Endothelial cell of umbilical vein (primary cell): ENCODE measurements around the gene HHLA2. TPM values are rescaled to one million over a fixed set of nuclear protein-coding genes. Genes with fewer than 3 reads are reported as not detected.

Experiments used
- BruUV-seq: library from RNA; stranded (reverse); fragments of 400-500 nt; replicated peaks from 2 replicates; lab custom pipeline; 2021; lab: Mats Ljungman, UMichigan
- CTCF ChIA-PET: fragments of 300-600, 350-600 bp; sonication (Branson Sonifier 250); formaldehyde crosslinking; loops from one replicate; lab custom pipeline; 2021; ENCODE audit warnings: antibody characterized with exemption, inconsistent platforms; lab: Charles Lee
- POLR2A ChIA-PET: fragments of 300-600, 350-600 bp; sonication (Branson Sonifier 250); formaldehyde crosslinking; loops from one replicate; lab custom pipeline; 2021; ENCODE audit warnings: antibody characterized with exemption, inconsistent platforms; lab: Charles Lee
- DNase-seq: peaks from one replicate; pipeline ENCODE4 v3.0.0-alpha.2; 2011; ENCODE audit warnings: low read depth, low spot score
- FAIRE-seq: peaks from 2 replicates; lab custom pipeline; 2011; peaks lifted over from hg19 to GRCh38; lab: Jason Lieb, UNC
- H2AFZ ChIP-seq: 2 replicates; pipeline ENCODE4 v1.6.0; 2012; ENCODE audit warnings: low read depth, low read length, control low read depth, inconsistent platforms
- H3K27ac ChIP-seq: 2 replicates; pipeline ENCODE4 v1.5.1; 2011; ENCODE audit warnings: low read depth, mild to moderate bottlenecking, control low read depth, low read length, moderate library complexity; ENCODE audit not compliant: insufficient read depth
- H3K27me3 ChIP-seq, 2 experiments: 2 replicates each; pipeline versions ENCODE4 v1.6.0 to v1.6.1; 2011; ENCODE audit warnings: low read length in 2 of 2, mixed read lengths in 1 of 2; ENCODE audit not compliant: control insufficient read depth in 2 of 2, insufficient read depth in 2 of 2
- H3K36me3 ChIP-seq, 2 experiments: 2 replicates in 1 of 2; 3 replicates in 1 of 2; pipeline ENCODE4 v1.5.1; 2011; ENCODE audit warnings: low read length in 2 of 2, mild to moderate bottlenecking in 1 of 2, moderate library complexity in 1 of 2; ENCODE audit not compliant: control insufficient read depth in 2 of 2, insufficient read depth in 2 of 2; ENCODE audit errors: extremely low read depth in 1 of 2
- H3K4me1 ChIP-seq: 3 replicates; pipeline ENCODE4 v1.5.1; 2011; ENCODE audit warnings: mild to moderate bottlenecking, low read length; ENCODE audit not compliant: control insufficient read depth, insufficient read depth; ENCODE audit errors: extremely low read depth
- H3K4me2 ChIP-seq: 2 replicates; pipeline ENCODE4 v1.6.1; 2011; ENCODE audit warnings: low read length, control low read depth, mixed read lengths; ENCODE audit not compliant: insufficient read depth
- H3K4me3 ChIP-seq, 3 experiments: fragments of 200-600 bp in 1 of 3; sonication (generic), shearing (Covaris generic) in 1 of 3; replicated peaks in 1 of 3; 2 replicates each; pipeline ENCODE4 v1.5.1; 2011 to 2016; ENCODE audit warnings: control low read depth in 3 of 3, low read length in 3 of 3, mild to moderate bottlenecking in 2 of 3, inconsistent platforms in 1 of 3, low read depth in 1 of 3, moderate library complexity in 1 of 3; ENCODE audit not compliant: insufficient read depth in 1 of 3
- H3K79me2 ChIP-seq: 2 replicates; pipeline ENCODE4 v1.6.0; 2012; ENCODE audit warnings: low read length, inconsistent platforms; ENCODE audit not compliant: control insufficient read depth, insufficient read depth
- H3K9ac ChIP-seq: replicated peaks from 2 replicates; pipeline ENCODE3; 2011; ENCODE audit warnings: low read length, control low read depth; ENCODE audit not compliant: insufficient read depth; ENCODE audit errors: extremely low read depth
- H3K9me1 ChIP-seq: replicated peaks from 3 replicates; pipeline ENCODE4 v1.6.0; 2011; ENCODE audit warnings: mild to moderate bottlenecking, low read length; ENCODE audit not compliant: control insufficient read depth, insufficient read depth; ENCODE audit errors: extremely low read depth
- H3K9me3 ChIP-seq: replicated peaks from 2 replicates; pipeline ENCODE4 v1.5.1; 2012; ENCODE audit warnings: low read length, inconsistent platforms; ENCODE audit not compliant: control insufficient read depth, insufficient read depth
- H4K20me1 ChIP-seq: replicated peaks from 2 replicates; pipeline ENCODE3; 2011; ENCODE audit warnings: mild to moderate bottlenecking, low read length; ENCODE audit not compliant: control insufficient read depth, insufficient read depth; ENCODE audit errors: extremely low read depth
- CTCF ChIP-seq, 2 donors: IDR thresholded peaks; 1 replicate in 1 of 2; 2 replicates in 1 of 2; pipeline ENCODE4 v1.5.1; 2011; ENCODE audit warnings: low read length in 2 of 2, mild to moderate bottlenecking in 2 of 2, moderate library complexity in 2 of 2, control low read depth in 1 of 2, inconsistent platforms in 1 of 2, low read depth in 1 of 2; ENCODE audit not compliant: insufficient read depth in 1 of 2; ENCODE audit errors: extremely low read depth in 1 of 2
- EZH2 ChIP-seq: IDR thresholded peaks from 2 replicates; pipeline ENCODE4 v1.6.1; 2012; ENCODE audit warnings: borderline replicate concordance, low read depth, mild to moderate bottlenecking, moderate library complexity, low read length, inconsistent platforms; ENCODE audit not compliant: severe bottlenecking
- FOS ChIP-seq: IDR thresholded peaks from 2 replicates; pipeline ENCODE4 v1.6.1; 2011; ENCODE audit warnings: mild to moderate bottlenecking, low read length, moderate library complexity, borderline replicate concordance; ENCODE audit not compliant: insufficient read depth
- GATA2 ChIP-seq: IDR thresholded peaks from 2 replicates; pipeline ENCODE4 v1.7.0; 2011; ENCODE audit warnings: low read depth, mild to moderate bottlenecking, moderate library complexity, mixed read lengths, low read length; ENCODE audit not compliant: insufficient read length, insufficient read depth
- JUN ChIP-seq: IDR thresholded peaks from 2 replicates; pipeline ENCODE4 v1.6.1; 2011; ENCODE audit warnings: borderline replicate concordance, low read depth; ENCODE audit not compliant: insufficient read length, insufficient read depth
- MAX ChIP-seq: IDR thresholded peaks from 2 replicates; pipeline ENCODE4 v1.6.1; 2011; ENCODE audit not compliant: insufficient read depth, insufficient read length
- MYC ChIP-seq: IDR thresholded peaks from one replicate; pipeline ENCODE4 v1.6.1; 2011; ENCODE audit warnings: mild to moderate bottlenecking, low read depth, low read length
- POLR2A ChIP-seq: IDR thresholded peaks from 2 replicates; pipeline ENCODE4 v1.6.1; 2012; ENCODE audit warnings: low read depth, mild to moderate bottlenecking, control low read depth, low read length
- POLR2AphosphoS5 ChIP-seq: IDR thresholded peaks from 2 replicates; pipeline ENCODE4 v1.6.1; 2012; ENCODE audit warnings: low read depth, mild to moderate bottlenecking, control low read depth, low read length, moderate library complexity; ENCODE audit not compliant: insufficient read depth
- dilution Hi-C: fragments of 300-500 bp; cut with MboI; formaldehyde crosslinking; loops from one replicate; pipeline ENCODE4 v1.15.0; 2019; ENCODE audit warnings: low sequenced_read_pairs; ENCODE audit not compliant: extremely low pct_ligation_motif_present
- intact Hi-C: fragments of 100-400 bp; cut with micrococcal nuclease; formaldehyde crosslinking; loops from one replicate; pipeline ENCODE4 v1.10.0; 2022
- polyA plus RNA-seq, 4 experiments: library from polyadenylated mRNA; depleted of rRNA in 3 of 4; stranded (reverse) in 3 of 4; unstranded in 1 of 4; fragments of >200 nt; gene quantifications; 2 replicates each; pipeline versions ENCODE4 v1.2.1 to v1.2.3, GENCODE V29; 2011 to 2012; ENCODE audit warnings: missing spikeins in 1 of 4
- total RNA-seq: library from RNA; stranded (reverse); gene quantifications from 2 replicates; pipeline ENCODE4 v1.2.3, GENCODE V29; 2021

HHLA2 gene
- total and polyA plus RNA-seq, 2 donors (not counting 3 experiments of a cell fraction or from before 2014, with no cell fraction given): not detected

GRCh38 chr3:108251844-108252243, 44.5 kb upstream of the HHLA2 start:
- no peak overlapping the region for H3K4me2 ChIP-seq

More at GRCh38 chr3:108251844-108252243, 44.5 kb upstream of the HHLA2 start:
- Histone ChIP-seq H3K4me3 (no peak overlapping the region), H4K20me1 (no peaks in the 10 kb centered on the region), H3K4me1 (no peaks in the 10 kb centered on the region), H3K27ac (no peak overlapping the region), H3K79me2 (no peaks in the 10 kb centered on the region), H2AFZ (no peak overlapping the region), H3K27me3 (peaks cover 0 to 4% of the 10 kb centered on the region in 2 experiments), H3K9me3 (no peaks in the 10 kb centered on the region), H3K9me1 (no peaks in the 10 kb centered on the region), H3K9ac (no peak overlapping the region), H3K36me3 (no peaks in the 10 kb centered on the region)
- DNase-seq (no peak), FAIRE-seq (no peak)
- no peak for TF ChIP-seq POLR2A
- no peak for TF ChIP-seq EZH2
- no peak for TF ChIP-seq MYC
- no peak for TF ChIP-seq GATA2
- no peak for TF ChIP-seq POLR2AphosphoS5
- TF ChIP-seq MAX: no peak
- no peak for TF ChIP-seq FOS
- no peak for TF ChIP-seq JUN
- TF ChIP-seq CTCF (IDR thresholded peaks at IDR 0.05; ENCODE audit: extremely low read depth in 1 of 2, insufficient read depth in 1 of 2, low read depth in 1 of 2, low read length in 2 of 2): no peak
- BruUV-seq: no TSS peak
- dilution Hi-C loops (no loop called here), intact Hi-C loops (no loop called here)
- CTCF ChIA-PET: no interaction called here
- POLR2A ChIA-PET: no interaction called here
